Naive thymus-derived CD8-positive, alpha-beta T cell (primary cell): ENCODE results near the gene GAS6. TPM values are rescaled to one million over a fixed set of nuclear protein-coding genes. Genes with fewer than 3 reads are reported as not detected.

Experiments
- ATAC-seq, 2 donors: fragments of 150-1000 bp; cut with Tn5 transposase in 1 of 2; sonication (Bioruptor Pico), chemical (Tn5 transposase) in 1 of 2; 1 replicate in 1 of 2; 2 replicates in 1 of 2; pipeline ENCODE4 v1.10.0; 2021; ENCODE audit warnings: mild to moderate bottlenecking in 2 of 2, moderate library complexity in 2 of 2
- POLR2A ChIA-PET: fragments of 350-600 bp; sonication (Branson Sonifier 250); formaldehyde crosslinking; loops from one replicate; lab custom pipeline; 2021; ENCODE audit warnings: antibody characterized with exemption; lab: Charles Lee
- DNase-seq, 10 donors: peaks; one replicate each; pipeline versions ENCODE4 v3.0.0 to v3.0.0-alpha.2; 2020 to 2022
- H3K27ac Mint-ChIP-seq, 10 donors: one replicate each; pipeline ENCODE4 v1.8.0; 2020 to 2022; ENCODE audit warnings: mild to moderate bottlenecking in 10 of 10, mixed read lengths in 10 of 10, moderate library complexity in 4 of 10, inconsistent platforms in 1 of 10
- H3K27me3 Mint-ChIP-seq, 5 donors: one replicate each; pipeline ENCODE4 v1.8.0; 2021 to 2022; ENCODE audit warnings: mixed read lengths in 5 of 5
- H3K36me3 Mint-ChIP-seq, 3 donors: one replicate each; pipeline ENCODE4 v1.8.0; 2020 to 2022; ENCODE audit warnings: mixed read lengths in 3 of 3, mild to moderate bottlenecking in 2 of 3, inconsistent platforms in 1 of 3
- H3K4me1 Mint-ChIP-seq, 4 donors: one replicate each; pipeline ENCODE4 v1.8.0; 2021 to 2022; ENCODE audit warnings: mixed read lengths in 4 of 4
- H3K4me3 Mint-ChIP-seq, 10 donors: one replicate each; pipeline ENCODE4 v1.8.0; 2020 to 2022; ENCODE audit warnings: mild to moderate bottlenecking in 10 of 10, mixed read lengths in 10 of 10, moderate library complexity in 6 of 10, inconsistent platforms in 1 of 10
- H3K9me3 Mint-ChIP-seq, 9 donors: one replicate each; pipeline ENCODE4 v1.8.0; 2020 to 2022; ENCODE audit warnings: mixed read lengths in 9 of 9, mild to moderate bottlenecking in 3 of 9, inconsistent platforms in 1 of 9, moderate library complexity in 1 of 9
- polyA plus RNA-seq, 3 donors: library from polyadenylated mRNA; unstranded; fragments of 300-500 nt; fragmentation: Illumina TruSeq; gene quantifications; one replicate each; pipeline ENCODE4 v1.2.3, GENCODE V29; 2021
- total RNA-seq, 8 experiments: library from RNA in 2 of 8; stranded (reverse) in 2 of 8; gene quantifications; one replicate each; pipeline ENCODE4 v1.2.3 and lab custom pipeline; 2021 to 2026

GAS6 gene
- total and polyA plus RNA-seq, 5 experiments from 2014 or later = 0.19 to 2.4 (median 1.2) TPM; not detected in 1

DNA sequence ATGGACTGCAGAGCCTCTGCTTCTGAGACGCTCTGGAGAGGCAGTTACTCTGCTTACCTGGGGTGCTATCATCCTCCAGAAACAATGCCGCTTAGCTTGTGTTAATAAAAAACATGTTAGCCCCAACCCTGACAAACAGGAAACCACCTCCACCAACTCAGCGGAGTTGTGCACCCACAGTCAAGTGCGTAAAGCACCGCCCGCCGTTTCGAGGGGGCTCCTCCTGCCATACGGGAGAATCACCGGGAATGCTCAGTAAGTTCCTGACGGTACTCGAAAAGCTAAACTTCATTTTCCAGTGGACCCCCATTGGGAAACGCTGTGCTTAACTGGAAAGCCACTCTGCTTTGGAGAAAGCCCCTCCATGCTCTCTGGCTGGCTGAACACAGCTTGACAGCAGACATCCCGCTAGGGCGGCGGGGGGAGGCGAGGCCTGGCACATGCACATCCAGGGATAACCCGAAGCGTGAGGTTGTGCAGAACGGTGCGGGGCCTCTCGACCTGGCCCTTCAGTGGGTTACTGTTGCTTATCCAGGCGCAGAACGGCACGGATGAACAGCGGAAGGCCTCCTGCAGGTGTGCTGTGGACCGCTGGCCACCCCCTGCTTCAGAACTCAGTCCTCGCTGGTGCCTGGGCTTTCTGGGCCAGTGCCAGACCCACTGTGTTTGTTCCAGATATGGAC, 17.1 kb downstream of the GAS6 start:
- peak overlapping the region in 5 of 10 donors; percentile 19 to 40 (median 23) for H3K27ac Mint-ChIP-seq
- POLR2A ChIA-PET = interaction anchor here (1.3 kb wide), 1 partner anchor 9 kb away, joined by 4 read pairs; no protein-coding TSS in a partner anchor
- peak; percentile 89 to 90 for ATAC-seq

DNA sequence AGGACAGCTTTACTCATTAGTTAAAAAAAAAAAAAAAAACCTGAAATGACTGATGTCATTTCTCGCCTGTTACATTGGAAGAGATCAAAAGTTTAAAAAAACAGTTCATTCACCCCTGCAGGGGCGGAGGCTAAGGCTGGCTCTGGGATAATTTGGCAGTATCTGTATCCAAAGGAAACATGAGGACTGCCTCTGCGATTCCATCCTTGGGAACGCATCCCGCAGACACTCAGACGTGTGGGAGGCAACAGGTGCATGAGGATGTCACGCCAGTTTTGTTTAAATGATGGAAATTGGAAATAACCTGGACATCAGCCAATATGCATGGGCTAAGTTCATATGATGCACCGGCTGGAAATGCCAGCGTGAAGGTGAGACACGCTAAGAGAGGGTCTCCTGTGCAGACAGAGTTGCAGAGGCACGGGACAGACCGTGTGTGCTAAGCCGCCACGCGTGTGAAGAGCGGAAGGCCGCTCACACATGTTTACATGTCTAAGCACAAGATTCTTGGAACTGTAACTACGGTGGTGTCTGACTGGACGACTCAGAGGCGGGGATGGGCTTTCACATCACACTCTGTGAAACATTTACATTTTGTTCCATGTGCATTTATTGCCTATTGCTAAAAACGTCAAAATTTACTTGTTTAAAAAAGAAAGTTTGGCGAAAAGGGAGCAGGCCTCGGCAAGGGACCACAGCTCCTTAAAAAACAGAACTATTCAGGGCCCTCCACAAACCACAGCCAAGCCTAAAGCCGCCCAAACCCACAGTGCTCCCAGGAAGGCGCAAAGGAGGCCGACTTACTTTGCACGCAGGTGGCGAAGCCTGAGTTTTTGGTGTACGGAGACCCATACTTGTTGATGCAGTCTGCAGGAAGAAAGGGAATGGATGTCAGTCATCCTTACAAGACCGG, 17.9 kb downstream of the GAS6 start:
- Mint-ChIP-seq H3K36me3 (no peaks in the 10 kb centered on the region), H3K27me3 (peaks cover 0 to 10% (median 2%) of the 10 kb centered on the region in 5 donors)
- peak in 1 of 2 donors; percentile 10 for ATAC-seq

More for the DNA sequence above, 17.1 kb downstream of the GAS6 start:
- H3K27me3 Mint-ChIP-seq = peaks cover 0 to 10% (median 2%) of the 10 kb centered on the region in 5 donors
- DNase-seq = peak in 5 of 10 donors; percentile 40 to 69 (median 55)
- peak overlapping the region; percentile 9 to 78 (median 67) for H3K4me3 Mint-ChIP-seq
- peaks cover 0 to 7% (median 0%) of the 10 kb centered on the region in 9 donors for H3K9me3 Mint-ChIP-seq
- no peaks in the 10 kb centered on the region for H3K36me3 Mint-ChIP-seq
- H3K4me1 Mint-ChIP-seq = peaks cover 9 to 41% (median 37%) of the 10 kb centered on the region in 4 donors

GRCh38 chr13:113845055-113845454, 18.8 kb downstream of the GAS6 start:
- peak overlapping the region in 4 of 10 donors; percentile 10 to 73 (median 52) for H3K4me3 Mint-ChIP-seq
- H3K27ac Mint-ChIP-seq = peak overlapping the region in 1 of 10 donors; percentile 13
- POLR2A ChIA-PET = interaction anchor here (0.7 kb wide), 2 partner anchors 80 to 390 kb away, joined by 3 to 4 read pairs; partner anchors contain the start of gene CDC16
- H3K9me3 Mint-ChIP-seq = peaks cover 0 to 12% (median 0%) of the 10 kb centered on the region in 9 donors
- peaks cover 13 to 50% (median 46%) of the 10 kb centered on the region in 4 donors for H3K4me1 Mint-ChIP-seq
- ATAC-seq (no peak), DNase-seq (peak in 1 of 10 donors; percentile 61)
- no peaks in the 10 kb centered on the region for H3K36me3 Mint-ChIP-seq
- H3K27me3 Mint-ChIP-seq = peaks cover 0 to 10% (median 2%) of the 10 kb centered on the region in 5 donors

More for the DNA sequence above, 17.9 kb downstream of the GAS6 start:
- Mint-ChIP-seq H3K4me1 (peaks cover 13 to 49% (median 42%) of the 10 kb centered on the region in 4 donors), H3K9me3 (peaks cover 0 to 12% (median 0%) of the 10 kb centered on the region in 9 donors), H3K4me3 (peak overlapping the region; percentile 9 to 78 (median 67)), H3K27ac (peak overlapping the region in 8 of 10 donors; percentile 9 to 53 (median 37))
- DNase-seq = peak in 1 of 10 donors; percentile 45
- POLR2A ChIA-PET = interaction anchor here (0.7 to 1.3 kb wide), 3 partner anchors 10 to 389 kb away, joined by 3 to 4 read pairs (median 4); partner anchors contain the start of gene CDC16

GRCh38 chr13:113843864-113844556, 19.9 kb downstream of the GAS6 start:
- no peak for DNase-seq
- Mint-ChIP-seq H3K36me3 (no peaks in the 10 kb centered on the region), H3K27me3 (peaks cover 0 to 8% (median 2%) of the 10 kb centered on the region in 5 donors), H3K27ac (peak overlapping the region in 2 of 10 donors; percentile 9 to 15), H3K4me3 (peak overlapping the region in 5 of 10 donors; percentile 18 to 69 (median 34)), H3K4me1 (peaks cover 13 to 50% (median 46%) of the 10 kb centered on the region in 4 donors), H3K9me3 (peaks cover 0 to 12% (median 0%) of the 10 kb centered on the region in 9 donors)
- POLR2A ChIA-PET = interaction anchor here (1.3 kb wide), 1 partner anchor 35 kb away, joined by 3 read pairs; no protein-coding TSS in a partner anchor
- no peak for ATAC-seq

- DNase-seq = no peak
- ATAC-seq = no peak
- Mint-ChIP-seq H3K27ac (peak overlapping the region in 1 of 10 donors; percentile 43), H3K4me3 (no peak overlapping the region), H3K4me1 (peaks cover 13 to 50% (median 46%) of the 10 kb centered on the region in 4 donors), H3K27me3 (peaks cover 0 to 7% (median 2%) of the 10 kb centered on the region in 5 donors), H3K36me3 (no peaks in the 10 kb centered on the region), H3K9me3 (peaks cover 0 to 12% (median 0%) of the 10 kb centered on the region in 9 donors)
- POLR2A ChIA-PET = interaction anchor here (1.3 to 1.4 kb wide), 2 partner anchors 11 to 36 kb away, joined by 3 to 5 read pairs; no protein-coding TSS in a partner anchor
Observed at GRCh38 chr13:113843063-113843654, 20.7 kb downstream of the GAS6 start.

DNA sequence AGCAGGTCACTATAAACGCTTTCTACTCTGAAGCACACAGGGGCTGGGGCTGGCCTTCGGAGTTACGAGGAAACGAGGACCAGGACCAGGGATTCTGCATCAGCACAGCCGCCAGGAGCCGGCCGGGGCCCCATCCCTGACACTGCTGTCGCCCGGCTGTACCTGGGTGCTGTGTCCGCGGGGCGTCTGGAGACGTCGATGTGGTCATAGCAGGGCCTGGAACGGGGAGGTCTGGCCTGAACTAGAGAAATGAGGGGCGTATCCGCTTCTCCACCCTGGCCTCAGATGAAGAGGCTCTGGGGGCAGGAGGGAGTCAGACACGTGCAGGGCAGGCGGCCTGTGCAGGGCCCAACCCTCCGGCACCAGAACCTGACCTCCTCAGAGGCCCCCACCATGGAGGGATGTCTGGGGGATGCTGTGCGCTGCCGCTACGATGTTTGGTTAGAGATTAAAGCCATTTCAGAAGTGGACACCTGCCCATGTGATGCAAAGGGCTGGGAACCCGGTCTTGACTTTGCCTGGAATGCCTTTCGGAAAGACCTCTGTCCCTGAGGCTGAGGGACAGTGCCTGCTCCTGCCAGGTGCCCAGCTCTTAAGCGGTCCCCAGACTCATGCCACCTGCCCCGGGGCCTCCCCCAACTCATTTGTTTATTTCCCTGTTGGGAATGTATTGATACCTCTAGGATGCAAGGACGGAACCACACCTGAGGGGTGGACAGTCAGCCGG, 21.4 kb downstream of the GAS6 start:
- ATAC-seq (no peak), DNase-seq (no peak)
- Mint-ChIP-seq H3K4me3 (peak overlapping the region in 3 of 10 donors; percentile 3 to 54 (median 46)), H3K27ac (peak overlapping the region in 3 of 10 donors; percentile 5 to 43 (median 20)), H3K9me3 (peaks cover 0 to 12% (median 0%) of the 10 kb centered on the region in 9 donors), H3K27me3 (peaks cover 0 to 11% (median 3%) of the 10 kb centered on the region in 5 donors), H3K36me3 (no peaks in the 10 kb centered on the region), H3K4me1 (peaks cover 16 to 55% (median 47%) of the 10 kb centered on the region in 4 donors)
- POLR2A ChIA-PET = interaction anchor here (0.6 to 1.4 kb wide), 2 partner anchors 12 to 154 kb away, joined by 3 to 5 read pairs; no protein-coding TSS in a partner anchor

DNA sequence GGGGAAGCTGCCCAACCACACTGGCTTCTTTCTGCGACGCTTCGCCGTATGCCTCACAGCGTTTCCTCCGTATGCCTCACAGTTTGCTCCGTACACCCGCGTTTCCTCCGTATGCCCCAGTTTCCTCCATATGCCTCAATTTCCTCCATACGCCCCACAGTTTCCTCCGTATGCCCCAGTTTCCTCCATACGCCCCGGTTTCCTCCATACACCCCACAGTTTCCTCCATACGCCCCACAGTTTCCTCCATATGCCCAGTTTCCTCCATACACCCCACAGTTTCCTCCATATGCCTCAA, 22.6 kb downstream of the GAS6 start:
- POLR2A ChIA-PET = interaction anchor here (1.6 kb wide), 1 partner anchor 9 kb away, joined by 4 read pairs; no protein-coding TSS in a partner anchor
- ATAC-seq = peak; percentile 53 to 75
- peak in 2 of 10 donors; percentile 18 to 24 for DNase-seq
- H3K4me3 Mint-ChIP-seq = peak overlapping the region in 6 of 10 donors; percentile 9 to 51 (median 30)
- H3K36me3 Mint-ChIP-seq = peaks cover 0 to 3% (median 0%) of the 10 kb centered on the region in 3 donors
- peaks cover 0 to 12% (median 0%) of the 10 kb centered on the region in 9 donors for H3K9me3 Mint-ChIP-seq
- peak overlapping the region in 3 of 10 donors; percentile 1 to 53 (median 18) for H3K27ac Mint-ChIP-seq
- H3K4me1 Mint-ChIP-seq = peaks cover 19 to 59% (median 37%) of the 10 kb centered on the region in 4 donors
- H3K27me3 Mint-ChIP-seq = peaks cover 2 to 16% (median 5%) of the 10 kb centered on the region in 5 donors

GRCh38 chr13:113840541-113841352, 23.1 kb downstream of the GAS6 start:
- Mint-ChIP-seq H3K4me3 (peak overlapping the region in 5 of 10 donors; percentile 9 to 51 (median 46)), H3K36me3 (peaks cover 0 to 3% (median 0%) of the 10 kb centered on the region in 3 donors), H3K9me3 (peaks cover 0 to 12% (median 0%) of the 10 kb centered on the region in 9 donors), H3K27me3 (peaks cover 2 to 18% (median 5%) of the 10 kb centered on the region in 5 donors), H3K27ac (peak overlapping the region in 3 of 10 donors; percentile 1 to 53 (median 18)), H3K4me1 (peaks cover 21 to 54% (median 31%) of the 10 kb centered on the region in 4 donors)
- DNase-seq (no peak), ATAC-seq (no peak)
- POLR2A ChIA-PET = interaction anchor here (1.6 kb wide), 1 partner anchor 9 kb away, joined by 4 read pairs; no protein-coding TSS in a partner anchor

DNA sequence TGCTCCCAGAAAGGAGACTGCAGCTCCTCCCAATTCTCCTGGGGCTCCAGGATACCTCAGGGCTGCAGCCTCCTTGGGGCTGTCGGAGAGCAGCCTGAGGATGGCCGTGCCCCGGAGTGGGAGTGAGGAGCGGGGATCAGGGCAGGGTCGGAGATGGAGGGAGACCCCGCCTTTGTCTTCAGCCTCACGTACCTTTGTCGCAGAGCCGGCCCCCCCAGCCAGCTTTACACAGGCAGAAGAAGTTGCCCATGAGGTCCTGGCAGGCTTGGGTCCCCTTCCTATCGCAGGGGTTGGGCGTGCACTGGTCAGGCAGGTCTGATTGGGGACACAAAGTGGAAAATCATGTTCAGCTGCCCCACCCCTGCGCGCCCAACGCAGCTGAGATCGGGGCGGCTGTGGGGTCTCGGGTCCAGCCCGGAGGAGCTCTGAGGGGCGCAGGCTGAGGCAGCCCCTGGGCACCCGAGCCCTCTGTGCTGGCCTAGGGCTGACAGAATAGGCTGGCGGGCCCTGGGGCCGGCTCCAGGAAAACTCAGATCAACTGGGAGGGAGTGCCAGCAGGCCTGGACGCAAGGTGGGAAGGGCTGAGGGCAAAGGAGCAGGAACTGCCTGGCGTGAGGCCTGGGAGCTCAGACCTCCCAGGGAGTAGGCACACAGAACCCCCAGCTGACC, 24.2 kb downstream of the GAS6 start:
- ATAC-seq = no peak
- POLR2A ChIA-PET = interaction anchor here (0.8 to 1.6 kb wide), 2 partner anchors 10 to 17 kb away, joined by 3 to 4 read pairs; no protein-coding TSS in a partner anchor
- Mint-ChIP-seq H3K36me3 (peaks cover 0 to 3% (median 0%) of the 10 kb centered on the region in 3 donors), H3K4me3 (no peak overlapping the region), H3K4me1 (peaks cover 17 to 43% (median 25%) of the 10 kb centered on the region in 4 donors), H3K27me3 (peaks cover 2 to 20% (median 5%) of the 10 kb centered on the region in 5 donors), H3K9me3 (peaks cover 0 to 12% (median 0%) of the 10 kb centered on the region in 9 donors), H3K27ac (peak overlapping the region in 1 of 10 donors; percentile 29)
- no peak for DNase-seq
